Cardiac muscle cell (in vitro differentiated cells and primary cell): Measurements from ENCODE around the gene LRIG1. TPM values are rescaled to one million over a fixed set of nuclear protein-coding genes. Genes with fewer than 3 reads are reported as not detected.

ENCODE experiments used
- DNase-seq, 2 donors: peaks; one replicate each; pipeline versions ENCODE4 v3.0.0 to v3.0.0-alpha.2; 2010 to 2017; ENCODE audit warnings: low read depth in 1 of 2, low spot score in 1 of 2
- H3K27ac ChIP-seq: fragments of 200-600 bp; sonication (generic); 2 replicates; pipeline ENCODE4 v1.5.1; 2016
- H3K27me3 ChIP-seq: fragments of 200-600 bp; sonication (generic); 2 replicates; pipeline ENCODE4 v1.6.0; 2016; ENCODE audit warnings: control low read depth
- H3K36me3 ChIP-seq: fragments of 200-600 bp; sonication (generic); 2 replicates; pipeline ENCODE4 v1.5.1; 2016; ENCODE audit warnings: control low read depth
- H3K4me1 ChIP-seq: fragments of 200-600 bp; sonication (generic); 2 replicates; pipeline ENCODE4 v1.8.1; 2017; ENCODE audit warnings: low read depth, mild to moderate bottlenecking, mixed run types
- H3K4me3 ChIP-seq: fragments of 200-600 bp; sonication (generic); 2 replicates; pipeline ENCODE4 v1.5.1; 2016; ENCODE audit warnings: mild to moderate bottlenecking
- H3K9me3 ChIP-seq: fragments of 200-600 bp; sonication (generic); 2 replicates; pipeline ENCODE4 v1.5.1; 2017; ENCODE audit warnings: low read depth, mild to moderate bottlenecking, control low read depth
- CTCF ChIP-seq: IDR thresholded peaks from 2 replicates; pipeline ENCODE4 v1.5.1; 2012; ENCODE audit warnings: low read depth, mild to moderate bottlenecking, low read length
- polyA plus RNA-seq: library from polyadenylated mRNA; unstranded; fragments of >200 nt; fragmentation: Nextera tagmentation; extraction: Ambion mirVana; gene quantifications from 2 replicates; pipeline ENCODE4 v1.2.1, GENCODE V29; 2016
- total RNA-seq: library from RNA; depleted of rRNA; stranded (reverse); fragments of >200 nt; gene quantifications from 2 replicates; pipeline ENCODE4 v1.2.3, GENCODE V29; 2016

The LRIG1 gene
- total and polyA plus RNA-seq, 2 experiments from 2014 or later = 27.8 to 51.1 TPM

GRCh38 chr3:66405701-66406091 lies 95.1 kb downstream of the LRIG1 start:
- H3K4me1 ChIP-seq = peaks cover 7% of the 10 kb centered on the region
- no peak overlapping the region for H3K4me3 ChIP-seq
- no peak for TF ChIP-seq CTCF
- no peak overlapping the region for H3K27ac ChIP-seq
- DNase-seq = peak in 1 of 2 donors; percentile 38
- no peaks in the 10 kb centered on the region for H3K9me3 ChIP-seq
- no peaks in the 10 kb centered on the region for H3K27me3 ChIP-seq
- H3K36me3 ChIP-seq = peaks cover 3% of the 10 kb centered on the region

- peaks cover 3% of the 10 kb centered on the region for H3K36me3 ChIP-seq
- no peak for TF ChIP-seq CTCF
- no peaks in the 10 kb centered on the region for H3K9me3 ChIP-seq
- H3K4me3 ChIP-seq = no peak overlapping the region
- peaks cover 3% of the 10 kb centered on the region for H3K4me1 ChIP-seq
- no peak for DNase-seq
- H3K27ac ChIP-seq = no peak overlapping the region
- no peaks in the 10 kb centered on the region for H3K27me3 ChIP-seq
These were observed 95.7 kb downstream of the LRIG1 start for GRCh38 chr3:66404903-66405700.

GRCh38 chr3:66404197-66404596 lies 96.6 kb downstream of the LRIG1 start:
- no peak for TF ChIP-seq CTCF
- no peaks in the 10 kb centered on the region for H3K4me1 ChIP-seq
- DNase-seq = no peak

GRCh38 chr3:66403323-66403990 lies 97.4 kb downstream of the LRIG1 start:
- no peak overlapping the region for H3K4me3 ChIP-seq
- TF ChIP-seq CTCF = no peak
- H3K27me3 ChIP-seq = no peaks in the 10 kb centered on the region
- H3K36me3 ChIP-seq = peaks cover 6% of the 10 kb centered on the region
- no peaks in the 10 kb centered on the region for H3K4me1 ChIP-seq
- no peak for DNase-seq
- H3K27ac ChIP-seq = no peak overlapping the region
- H3K9me3 ChIP-seq = no peaks in the 10 kb centered on the region

More at GRCh38 chr3:66404197-66404596, 96.6 kb downstream of the LRIG1 start:
- no peak overlapping the region for H3K27ac ChIP-seq
- H3K27me3 ChIP-seq = no peaks in the 10 kb centered on the region
- H3K36me3 ChIP-seq = peaks cover 3% of the 10 kb centered on the region
- no peaks in the 10 kb centered on the region for H3K9me3 ChIP-seq
- no peak overlapping the region for H3K4me3 ChIP-seq

DNA sequence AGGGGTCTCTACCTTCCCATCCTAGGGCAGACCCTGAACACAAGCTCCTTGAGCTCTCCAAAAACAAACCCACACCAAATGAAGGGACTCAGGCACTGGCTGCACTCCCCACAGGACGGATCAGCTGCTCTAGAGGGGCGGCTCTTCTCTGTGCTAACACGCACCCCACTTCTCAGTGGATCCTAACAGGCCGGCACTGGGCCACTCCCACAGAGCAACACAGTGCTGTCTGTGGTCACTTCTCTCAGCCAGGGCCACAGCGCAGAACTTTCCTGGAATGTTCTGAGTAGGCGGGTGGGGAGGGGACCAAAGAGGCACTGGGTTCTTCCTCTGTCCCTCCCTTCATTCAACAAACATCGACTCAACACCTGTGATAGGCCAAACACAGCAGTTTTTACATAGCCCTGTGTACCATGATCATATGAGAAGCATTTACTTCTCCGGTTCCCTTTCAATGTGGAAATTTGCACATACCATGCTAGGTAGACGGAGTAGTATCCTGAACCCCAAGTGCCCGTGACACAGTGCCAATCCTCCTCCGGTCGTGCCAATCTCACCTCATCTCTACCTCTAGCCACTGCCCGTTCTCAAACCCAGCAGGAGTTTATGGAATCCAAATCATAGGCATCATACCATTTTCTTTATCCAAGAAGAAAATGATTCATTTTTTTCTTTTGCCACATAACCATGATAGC lies 98.1 kb downstream of the LRIG1 start:
- Histone ChIP-seq H3K27ac (no peak overlapping the region), H3K9me3 (no peaks in the 10 kb centered on the region), H3K4me3 (no peak overlapping the region), H3K36me3 (peaks cover 6% of the 10 kb centered on the region), H3K27me3 (no peaks in the 10 kb centered on the region), H3K4me1 (no peaks in the 10 kb centered on the region)
- no peak for TF ChIP-seq CTCF
- DNase-seq = no peak
